GM19452 (cell line): ENCODE results near the gene LTBP3.
"Not testable (repeated sequence)": the region's sequence is repeated elsewhere in the genome, so short reads cannot be mapped to it uniquely, and the experiment has no call there.

Experiments
- ATAC-seq: cut with Tn5 transposase; IDR thresholded peaks from one replicate; pipeline ENCODE4 v1.9.1; 2021; ENCODE audit not compliant: unreplicated experiment

Gene LTBP3

DNA sequence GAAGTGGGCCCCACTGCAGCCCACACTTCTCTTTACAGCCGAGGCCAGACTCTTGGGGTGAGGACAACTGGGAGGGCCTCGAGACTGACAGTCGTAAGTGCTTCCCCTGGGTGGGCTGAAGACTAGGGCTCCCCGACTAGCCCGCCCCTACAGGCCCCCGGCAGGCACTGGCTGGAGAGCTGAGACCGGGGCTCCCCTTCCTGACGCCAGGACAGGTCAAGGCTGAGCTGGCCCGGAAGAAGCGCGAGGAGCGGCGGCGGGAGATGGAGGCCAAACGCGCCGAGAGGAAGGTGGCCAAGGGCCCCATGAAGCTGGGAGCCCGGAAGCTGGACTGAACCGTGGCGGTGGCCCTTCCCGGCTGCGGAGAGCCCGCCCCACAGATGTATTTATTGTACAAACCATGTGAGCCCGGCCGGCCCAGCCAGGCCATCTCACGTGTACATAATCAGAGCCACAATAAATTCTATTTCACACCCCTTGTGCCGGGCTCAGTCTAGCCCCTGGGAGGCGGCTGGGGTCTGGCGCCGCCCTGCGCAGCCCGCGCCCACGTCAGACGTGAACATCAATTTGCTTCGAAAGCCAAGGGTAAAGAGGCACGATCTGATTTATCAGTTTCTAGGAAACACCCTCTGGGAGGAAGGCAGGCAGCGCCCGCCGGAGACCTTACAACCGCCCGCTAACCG lies 19.8 kb downstream of the LTBP3 start:
- no peak for ATAC-seq

- ATAC-seq = no peak
Measured at GRCh38 chr11:65537620-65538231, 20.4 kb downstream of the LTBP3 start.

DNA sequence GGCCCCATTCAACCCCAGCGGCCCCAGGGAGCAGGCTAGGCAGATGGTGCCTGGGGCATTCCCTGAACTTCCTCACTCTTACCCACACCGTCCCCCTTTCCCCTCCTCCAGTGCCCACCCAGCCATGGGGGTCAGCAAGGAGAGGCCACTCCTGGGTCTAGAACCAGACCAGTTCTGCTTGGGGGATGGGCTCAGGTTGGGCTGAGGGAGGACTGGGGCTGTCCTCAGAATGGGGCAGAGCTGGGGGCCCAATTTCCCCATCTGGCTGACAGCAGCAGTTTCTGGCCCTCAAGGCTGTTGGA lies 20.9 kb downstream of the LTBP3 start:
- ATAC-seq = no peak

GRCh38 chr11:65536412-65537295 lies 21.5 kb downstream of the LTBP3 start:
- no peak for ATAC-seq

DNA sequence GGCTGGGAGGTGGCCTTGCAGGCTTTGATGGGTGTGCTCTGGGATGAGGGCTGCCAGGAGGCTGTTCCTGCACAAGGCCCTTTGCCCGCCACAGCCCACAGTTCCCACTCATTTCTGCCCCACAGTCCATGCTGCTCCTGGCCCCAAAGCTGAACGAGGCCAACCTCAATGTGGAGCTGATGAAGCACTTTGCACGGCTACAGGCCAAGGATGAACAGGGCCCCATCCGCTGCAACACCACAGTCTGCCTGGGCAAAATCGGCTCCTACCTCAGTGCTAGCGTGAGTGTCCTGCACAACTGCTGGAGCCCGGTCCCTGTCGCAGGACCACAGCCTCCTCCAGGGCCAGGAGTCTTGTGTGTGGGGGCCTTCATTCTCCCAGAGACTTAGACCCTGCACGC lies 23.1 kb downstream of the LTBP3 start:
- no peak for ATAC-seq

- no peak for ATAC-seq
Measured at GRCh38 chr11:65532388-65533064, 25.6 kb downstream of the LTBP3 start.

DNA sequence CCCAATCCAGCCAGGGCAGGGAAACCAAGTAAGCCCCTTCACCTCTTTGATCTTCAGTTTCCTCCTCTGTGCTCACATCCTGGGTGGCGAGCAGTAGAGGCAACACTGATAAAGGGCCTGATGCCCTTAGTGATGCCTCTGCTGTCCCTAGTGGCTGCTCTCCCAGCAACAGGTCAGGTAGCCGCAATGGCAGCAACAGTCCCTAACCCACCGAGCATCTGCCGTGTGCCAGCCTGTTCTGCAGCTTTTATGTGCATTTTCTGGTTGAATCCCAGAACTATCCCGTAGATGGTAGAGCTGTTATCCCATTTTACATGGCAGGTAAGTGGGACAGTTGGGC lies 28.0 kb downstream of the LTBP3 start:
- ATAC-seq = no peak

- no peak for ATAC-seq
Measured at GRCh38 chr11:65529475-65530156, 28.5 kb downstream of the LTBP3 start.

DNA sequence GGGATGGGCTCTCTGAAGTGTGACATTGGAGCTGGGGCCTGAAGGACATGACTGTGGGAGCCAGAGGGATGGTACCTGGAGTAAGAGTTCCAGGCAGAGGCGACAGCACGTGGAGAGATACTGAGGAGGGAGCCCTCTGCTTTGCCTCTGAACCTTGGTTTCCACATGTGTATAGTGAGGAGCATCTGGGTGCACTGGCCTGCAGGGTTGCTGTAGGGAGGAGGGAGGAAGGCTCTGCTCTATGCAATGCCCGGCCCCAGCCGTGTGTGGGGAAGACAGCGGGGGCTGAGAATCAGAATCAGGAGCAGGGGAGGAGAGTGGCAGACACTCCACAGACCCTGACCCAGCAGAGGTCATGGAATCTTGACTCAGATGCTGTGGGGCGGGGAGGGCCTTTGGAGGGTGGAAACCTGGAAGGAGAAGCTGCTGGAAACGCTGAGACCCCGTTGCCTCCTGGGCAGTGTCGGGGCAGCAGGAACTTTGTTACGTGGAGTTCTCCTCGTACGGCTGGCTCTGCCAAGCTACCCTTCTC lies 29.3 kb downstream of the LTBP3 start:
- no peak for ATAC-seq

DNA sequence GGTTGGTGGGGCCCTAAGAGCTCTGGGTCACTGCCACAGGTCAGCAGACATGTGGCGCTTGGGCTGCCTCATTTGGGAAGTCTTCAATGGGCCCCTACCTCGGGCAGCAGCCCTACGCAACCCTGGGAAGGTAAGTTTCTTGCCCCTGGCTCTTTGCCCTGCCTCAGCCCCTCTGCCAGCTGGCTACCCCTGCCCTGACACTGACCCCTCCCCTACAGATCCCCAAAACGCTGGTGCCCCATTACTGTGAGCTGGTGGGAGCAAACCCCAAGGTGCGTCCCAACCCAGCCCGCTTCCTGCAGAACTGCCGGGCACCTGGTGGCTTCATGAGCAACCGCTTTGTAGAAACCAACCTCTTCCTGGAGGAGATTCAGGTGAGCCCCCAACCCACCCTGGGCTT lies 31.4 kb downstream of the LTBP3 start:
- no peak for ATAC-seq

GRCh38 chr11:65525546-65526480 lies 32.3 kb downstream of the LTBP3 start:
- peak; percentile 18 for ATAC-seq

GRCh38 chr11:65524741-65525545 lies 33.2 kb downstream of the LTBP3 start, which contains the start of gene SCYL1:
Gene SCYL1, plus strand, starts transcription at chr11:65525083. Its CDS starts 71 bp downstream, at chr11:65525154.
- peak; percentile 56 for ATAC-seq

GRCh38 chr11:65524014-65524740 lies 34.0 kb downstream of the LTBP3 start:
- ATAC-seq = no peak

DNA sequence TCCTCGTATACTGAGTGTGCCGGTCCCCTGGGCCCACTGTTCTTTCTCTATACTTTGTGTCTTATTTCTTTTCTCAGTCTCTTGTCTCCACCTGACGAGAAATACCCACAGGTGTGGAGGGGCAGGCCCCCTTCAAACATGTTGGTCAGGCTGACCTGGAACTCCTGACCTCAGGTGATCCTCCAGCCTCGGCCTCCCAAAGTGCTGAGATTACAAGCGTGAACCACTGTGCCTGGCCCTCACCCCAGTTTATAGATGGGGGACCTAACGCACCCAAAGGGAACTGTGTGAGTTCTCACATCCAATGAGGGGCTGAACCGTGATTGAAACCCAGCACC lies 34.6 kb downstream of the LTBP3 start:
- ATAC-seq = not testable (repeated sequence)

DNA sequence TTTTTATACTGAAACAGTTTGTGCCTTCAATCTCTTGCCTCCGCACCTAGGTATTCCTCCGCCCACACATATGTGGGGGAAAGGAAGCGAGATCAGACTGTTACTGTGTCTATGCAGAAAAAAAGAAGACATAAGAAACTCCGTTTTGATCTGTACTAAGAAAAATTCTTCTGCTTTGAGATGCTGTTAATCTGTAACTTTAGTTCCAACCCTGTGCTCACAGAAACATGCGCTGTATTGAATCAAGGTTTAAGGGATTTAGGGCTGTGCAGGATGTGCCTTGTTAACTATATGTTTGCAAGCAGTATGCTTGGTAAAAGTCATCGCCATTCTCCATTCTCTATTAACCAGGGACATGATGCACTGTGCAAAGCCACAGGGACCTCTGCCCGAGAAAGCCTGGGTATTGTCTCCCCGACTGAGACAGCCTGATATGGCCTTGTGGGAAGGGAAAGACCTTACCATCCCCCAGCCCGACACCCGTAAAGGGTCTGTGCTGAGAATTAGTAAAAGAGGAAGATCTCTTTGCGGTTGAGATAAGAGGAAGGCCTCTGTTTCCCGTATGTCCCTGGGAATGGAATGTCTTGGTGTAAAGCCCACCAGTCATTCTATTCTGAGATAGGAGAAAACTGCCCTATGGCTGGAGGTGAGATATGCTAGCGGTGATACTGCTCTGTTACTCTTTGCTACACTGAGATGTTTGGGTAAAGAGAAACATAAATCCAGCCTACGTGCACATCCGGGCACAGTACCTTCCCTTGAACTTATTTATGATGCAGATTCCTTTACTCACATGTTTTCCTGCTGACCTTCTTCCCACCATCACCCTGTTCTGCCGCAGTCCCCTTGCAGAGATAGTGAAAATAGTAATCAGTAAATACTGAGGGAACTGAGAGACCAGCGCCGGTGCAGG lies 35.2 kb downstream of the LTBP3 start:
- not testable (repeated sequence) for ATAC-seq

GRCh38 chr11:65521777-65522521 lies 36.2 kb downstream of the LTBP3 start:
- not testable (repeated sequence) for ATAC-seq
